Ectodermal cell (in vitro differentiated cells): ENCODE measurements around the gene GPR35. TPM values are rescaled to one million over a fixed set of nuclear protein-coding genes. Genes with fewer than 3 reads are reported as not detected.

Experiments
- H3K27ac ChIP-seq: 2 replicates; pipeline ENCODE4 v1.7.0; 2013; ENCODE audit warnings: mild to moderate bottlenecking, low read depth, low read length; ENCODE audit not compliant: insufficient read depth, poor library complexity, severe bottlenecking
- H3K27me3 ChIP-seq: 2 replicates; pipeline ENCODE4 v1.7.0; 2013; ENCODE audit warnings: mild to moderate bottlenecking, low read length; ENCODE audit not compliant: insufficient read depth, control insufficient read depth, poor library complexity, severe bottlenecking
- H3K36me3 ChIP-seq: one replicate; pipeline ENCODE4 v1.7.0; 2013; ENCODE audit warnings: low read length; ENCODE audit not compliant: control insufficient read depth, insufficient read depth
- H3K4me1 ChIP-seq: one replicate; pipeline ENCODE4 v1.7.0; 2013; ENCODE audit warnings: low read length; ENCODE audit not compliant: control insufficient read depth, insufficient read depth
- H3K4me3 ChIP-seq: 2 replicates; pipeline ENCODE4 v1.7.0; 2013; ENCODE audit warnings: low read depth, low read length, control low read depth; ENCODE audit not compliant: insufficient read depth
- H3K9me3 ChIP-seq: 2 replicates; pipeline ENCODE4 v1.7.0; 2013; ENCODE audit warnings: mild to moderate bottlenecking, low read length, moderate library complexity; ENCODE audit not compliant: control insufficient read depth
- WGBS, 2 experiments: methylation state at CpG; one replicate each; pipeline ENCODE4 v1.1.7; 2013; ENCODE audit warnings: missing lambda C conversion rate in 2 of 2; 5-methylcytosine and 5-hydroxymethylcytosine counted together
- polyA plus RNA-seq, 4 experiments: library from polyadenylated mRNA; stranded (reverse); fragments of 50-300 nt; gene quantifications; one replicate each; pipeline ENCODE4 v1.2.3, GENCODE V29; 2013

Gene GPR35, protein sequence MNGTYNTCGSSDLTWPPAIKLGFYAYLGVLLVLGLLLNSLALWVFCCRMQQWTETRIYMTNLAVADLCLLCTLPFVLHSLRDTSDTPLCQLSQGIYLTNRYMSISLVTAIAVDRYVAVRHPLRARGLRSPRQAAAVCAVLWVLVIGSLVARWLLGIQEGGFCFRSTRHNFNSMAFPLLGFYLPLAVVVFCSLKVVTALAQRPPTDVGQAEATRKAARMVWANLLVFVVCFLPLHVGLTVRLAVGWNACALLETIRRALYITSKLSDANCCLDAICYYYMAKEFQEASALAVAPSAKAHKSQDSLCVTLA
- 1.3 TPM for polyA plus RNA-seq (2013, experiment 1 of 4)
- 1.4 TPM for polyA plus RNA-seq (2013, experiment 2 of 4)
- polyA plus RNA-seq (2013, experiment 3 of 4), result 0.37 TPM
- 1.0 TPM for polyA plus RNA-seq (2013, experiment 4 of 4)

DNA sequence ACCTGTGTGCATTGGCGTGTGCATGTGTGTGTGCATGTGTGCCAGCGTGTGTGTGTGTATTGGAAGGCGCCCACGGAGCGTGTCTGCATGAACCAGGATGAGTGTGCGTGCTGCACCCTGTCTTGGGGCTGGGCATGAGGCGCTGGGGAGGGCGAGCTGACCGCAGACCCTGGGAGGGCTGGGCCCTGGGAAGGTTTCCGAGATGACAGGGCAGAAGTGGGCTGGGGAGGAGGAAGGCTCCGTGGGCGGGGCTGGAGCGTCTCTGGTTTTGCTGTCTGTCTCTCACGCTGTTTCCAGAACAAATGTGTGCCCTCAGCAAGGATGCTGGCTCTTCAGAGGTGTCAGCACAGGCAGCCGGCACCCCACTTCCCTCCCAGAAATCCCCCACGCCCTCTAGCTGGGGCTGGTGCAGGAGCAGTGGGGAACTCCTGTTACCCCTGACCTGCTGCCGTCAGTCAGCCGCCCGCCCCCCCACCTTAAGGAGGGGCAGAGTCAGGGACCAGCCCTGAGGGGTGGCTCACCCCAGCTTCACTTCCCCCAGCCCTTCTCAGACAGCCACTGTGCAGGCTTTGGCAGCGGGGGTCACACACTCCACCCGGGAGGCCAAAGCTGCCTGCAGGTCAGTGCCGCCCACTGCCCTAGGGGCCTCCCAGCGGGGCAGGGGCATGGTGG is at the start of gene GPR35:
Gene GPR35, plus strand, starts transcription at position 531 of the 672 bp plus-strand sequence. CDS start 4,473 bp downstream, outside the sequence.
- H3K27me3 ChIP-seq, result no peaks in the 10 kb centered on the region
- no peak within 1 kb of the TSS for H3K4me3 ChIP-seq

DNA sequence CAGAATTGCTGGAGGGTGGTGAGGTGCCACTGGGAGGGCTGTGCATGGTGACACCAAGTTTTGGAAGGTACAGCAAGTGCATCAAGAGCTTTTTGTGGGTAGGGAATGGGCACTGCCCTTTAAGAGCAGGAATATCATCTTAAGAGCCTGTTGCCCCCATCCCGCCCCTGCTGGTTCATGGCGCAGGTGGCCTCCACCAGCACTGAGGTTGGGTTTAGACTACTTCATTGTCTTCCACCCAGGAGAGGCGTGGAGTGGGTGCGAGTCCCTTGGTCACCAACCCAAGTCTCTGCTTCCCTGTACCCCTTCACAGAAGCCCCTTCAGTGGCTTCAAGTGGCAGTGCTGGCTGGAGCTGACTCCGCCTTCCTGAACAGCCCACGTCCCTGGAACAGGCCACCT is 49.2 kb upstream of the GPR35 start:
- Histone ChIP-seq H3K27ac (no peak overlapping the region), H3K4me1 (no peaks in the 10 kb centered on the region), H3K4me3 (no peak overlapping the region), H3K27me3 (peaks cover 2% of the 10 kb centered on the region), H3K36me3 (no peaks in the 10 kb centered on the region), H3K9me3 (no peaks in the 10 kb centered on the region)
- WGBS, 2 experiments, result 83% methylated on average over 6 of the region's 6 CpGs

More for the DNA sequence above, at the start of gene GPR35:
- H3K9me3 ChIP-seq, result no peaks in the 10 kb centered on the region
- no peak within 1 kb of the TSS for H3K27ac ChIP-seq
- H3K36me3 ChIP-seq, result no peaks in the 10 kb centered on the region
- 76 to 77% methylated on average over 23 of the region's 23 CpGs for WGBS, 2 experiments
- H3K4me1 ChIP-seq, result peaks cover 9% of the 10 kb centered on the region

DNA sequence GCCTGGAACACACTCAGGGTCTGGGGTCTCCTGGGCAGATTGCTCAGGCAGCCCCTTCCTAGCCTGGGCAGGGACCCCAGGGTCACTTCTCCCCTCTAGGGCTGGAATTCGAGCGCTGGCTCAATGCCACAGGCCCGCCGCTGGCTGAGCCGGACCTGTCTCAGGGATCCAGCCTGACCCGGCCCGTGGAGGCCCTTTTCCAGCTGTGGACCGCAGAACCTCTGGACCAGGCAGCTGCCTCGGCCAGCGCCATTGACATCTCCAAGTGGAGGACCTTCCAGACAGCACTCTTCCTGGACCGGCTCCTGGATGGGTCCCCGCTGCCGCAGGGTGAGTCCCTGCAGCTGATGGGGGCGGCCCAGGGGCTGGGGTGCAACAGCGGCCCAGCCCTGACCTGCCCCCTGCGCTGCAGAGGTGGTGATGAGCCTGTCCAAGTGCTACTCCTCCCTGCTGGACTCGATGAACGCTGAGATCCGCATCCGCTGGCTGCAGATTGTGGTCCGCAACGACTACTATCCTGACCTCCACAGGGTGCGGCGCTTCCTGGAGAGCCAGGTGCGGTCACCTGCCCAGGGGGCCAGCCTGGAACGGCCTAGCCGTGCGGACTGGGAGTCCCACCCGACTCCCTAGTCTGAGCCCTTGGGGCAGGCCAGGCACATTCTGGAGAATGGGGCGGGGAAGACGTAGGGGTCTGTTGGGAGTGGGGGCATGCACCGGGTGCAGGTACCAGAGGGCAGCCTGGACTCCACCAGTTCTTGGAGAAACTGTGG is 48.7 kb upstream of the GPR35 start:
- no peak overlapping the region for H3K27ac ChIP-seq
- no peaks in the 10 kb centered on the region for H3K9me3 ChIP-seq
- H3K36me3 ChIP-seq, result no peaks in the 10 kb centered on the region
- H3K4me1 ChIP-seq, result no peaks in the 10 kb centered on the region
- WGBS, 2 experiments, result 95 to 96% methylated on average over 32 of the region's 32 CpGs
- no peak overlapping the region for H3K4me3 ChIP-seq
- no peaks in the 10 kb centered on the region for H3K27me3 ChIP-seq

DNA sequence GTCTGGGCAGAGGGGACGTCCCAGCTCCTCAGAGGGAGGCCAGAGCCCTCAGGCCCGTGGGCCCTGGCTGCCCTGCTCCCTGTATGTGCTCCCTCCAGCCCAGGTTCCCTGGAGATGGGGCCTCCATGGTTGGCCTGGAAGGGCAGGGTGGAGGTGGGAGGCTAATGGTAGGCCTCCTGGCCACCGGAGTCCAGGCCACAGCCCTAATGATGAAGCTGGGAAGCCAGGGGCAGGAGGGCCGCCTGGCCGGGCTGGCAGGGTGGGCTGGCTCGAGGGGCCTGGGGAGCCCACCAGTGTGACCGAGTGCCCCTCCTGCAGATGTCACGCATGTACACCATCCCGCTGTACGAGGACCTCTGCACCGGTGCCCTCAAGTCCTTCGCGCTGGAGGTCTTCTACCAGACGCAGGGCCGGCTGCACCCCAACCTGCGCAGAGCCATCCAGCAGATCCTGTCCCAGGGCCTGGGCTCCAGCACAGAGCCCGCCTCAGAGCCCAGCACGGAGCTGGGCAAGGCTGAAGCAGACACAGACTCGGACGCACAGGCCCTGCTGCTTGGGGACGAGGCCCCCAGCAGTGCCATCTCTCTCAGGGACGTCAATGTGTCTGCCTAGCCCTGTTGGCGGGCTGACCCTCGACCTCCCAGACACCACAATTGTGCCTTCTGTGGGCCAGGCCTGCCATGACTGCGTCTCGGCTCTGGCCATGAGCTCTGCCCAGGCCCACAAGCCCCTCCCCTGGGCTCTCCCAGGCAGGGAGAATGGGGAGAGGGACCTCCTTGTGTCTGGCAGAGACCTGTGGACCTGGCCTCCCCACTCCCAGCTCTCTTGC is 47.8 kb upstream of the GPR35 start:
- no peak overlapping the region for H3K27ac ChIP-seq
- no peaks in the 10 kb centered on the region for H3K36me3 ChIP-seq
- no peaks in the 10 kb centered on the region for H3K9me3 ChIP-seq
- 94% methylated on average over 26 of the region's 26 CpGs for WGBS, 2 experiments
- H3K27me3 ChIP-seq, result no peaks in the 10 kb centered on the region
- H3K4me3 ChIP-seq, result no peak overlapping the region
- no peaks in the 10 kb centered on the region for H3K4me1 ChIP-seq

DNA sequence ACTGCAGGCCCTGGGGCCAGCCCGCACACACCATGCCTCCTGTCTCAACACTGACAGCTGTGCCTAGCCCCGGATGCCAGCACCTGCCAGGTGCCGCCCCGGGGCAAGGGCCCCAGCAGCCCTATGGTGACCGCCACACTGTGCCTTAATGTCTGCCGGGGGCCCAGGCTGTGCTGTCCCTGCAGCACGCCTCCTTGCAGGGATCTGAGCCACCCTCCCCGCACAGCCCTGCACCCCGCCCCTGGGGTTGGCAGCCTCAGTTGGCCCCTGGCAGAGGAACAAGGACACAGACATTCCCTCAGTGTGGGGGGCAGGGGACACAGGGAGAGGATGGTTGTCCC is 47.2 kb upstream of the GPR35 start:
- Histone ChIP-seq H3K9me3 (no peaks in the 10 kb centered on the region), H3K27ac (no peak overlapping the region), H3K4me1 (no peaks in the 10 kb centered on the region), H3K36me3 (no peaks in the 10 kb centered on the region), H3K27me3 (no peaks in the 10 kb centered on the region), H3K4me3 (no peak overlapping the region)
- 92 to 94% methylated on average over 9 of the region's 9 CpGs for WGBS, 2 experiments

DNA sequence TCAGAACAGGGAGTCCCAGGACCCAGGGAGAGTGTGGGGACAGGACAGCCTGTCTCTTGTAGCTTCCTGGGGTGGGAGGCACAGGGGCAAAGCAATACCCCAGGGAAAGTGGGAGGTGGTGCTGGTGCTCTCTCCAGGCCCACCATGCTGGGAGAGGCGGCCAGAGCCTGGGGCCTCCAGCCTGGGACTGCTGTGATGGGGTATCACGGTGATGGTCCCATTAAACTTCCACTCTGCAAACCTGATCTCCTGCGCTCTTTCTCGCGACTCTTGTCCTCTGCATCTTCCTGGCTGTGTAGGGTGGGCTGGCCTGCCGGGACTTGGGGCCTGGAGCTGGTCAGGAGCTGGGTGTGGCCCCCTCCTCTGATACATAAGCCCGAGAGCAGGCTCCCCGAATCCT is 46.8 kb upstream of the GPR35 start:
- Histone ChIP-seq H3K27ac (no peak overlapping the region), H3K27me3 (no peaks in the 10 kb centered on the region), H3K4me1 (no peaks in the 10 kb centered on the region), H3K36me3 (no peaks in the 10 kb centered on the region), H3K4me3 (no peak overlapping the region), H3K9me3 (no peaks in the 10 kb centered on the region)
- 91 to 93% methylated on average over 8 of the region's 8 CpGs for WGBS, 2 experiments

DNA sequence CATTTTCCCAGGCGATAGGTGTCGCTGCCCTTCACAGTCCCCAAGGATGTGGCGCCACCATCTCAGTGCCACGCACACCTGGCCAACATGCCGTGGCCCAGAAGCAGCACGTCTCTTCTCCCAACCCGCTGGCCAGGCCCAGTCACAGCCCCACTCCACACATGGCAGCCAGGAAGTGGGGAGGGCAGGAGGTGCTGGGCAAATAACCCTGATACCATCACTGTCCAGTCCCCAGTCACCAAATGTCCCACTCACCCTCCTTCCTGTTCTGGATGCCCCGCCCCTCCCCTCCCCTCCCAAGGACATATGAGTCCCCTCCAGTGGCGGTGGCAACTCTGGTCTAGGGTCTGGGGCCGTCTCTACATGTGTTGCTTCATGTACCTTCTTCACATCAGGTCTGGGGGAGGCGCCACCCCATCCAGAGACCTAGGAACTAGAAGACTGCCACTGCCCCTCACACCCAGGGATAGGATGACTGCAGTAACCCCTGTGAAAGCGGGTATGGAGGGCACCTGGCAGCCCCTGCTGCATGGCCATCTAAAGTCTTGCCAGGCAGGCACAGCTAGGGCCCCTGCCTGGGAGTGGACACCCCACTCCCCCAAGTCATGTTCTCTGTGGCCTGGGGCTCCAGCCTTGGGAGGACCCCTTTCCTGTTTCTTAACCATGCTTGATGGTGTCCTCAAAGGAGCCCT is 46.1 kb upstream of the GPR35 start:
- Histone ChIP-seq H3K27me3 (no peaks in the 10 kb centered on the region), H3K4me1 (no peaks in the 10 kb centered on the region), H3K36me3 (no peaks in the 10 kb centered on the region), H3K4me3 (no peak overlapping the region), H3K9me3 (no peaks in the 10 kb centered on the region), H3K27ac (no peak overlapping the region)
- WGBS, 2 experiments, result 93 to 94% methylated on average over 12 of the region's 12 CpGs

DNA sequence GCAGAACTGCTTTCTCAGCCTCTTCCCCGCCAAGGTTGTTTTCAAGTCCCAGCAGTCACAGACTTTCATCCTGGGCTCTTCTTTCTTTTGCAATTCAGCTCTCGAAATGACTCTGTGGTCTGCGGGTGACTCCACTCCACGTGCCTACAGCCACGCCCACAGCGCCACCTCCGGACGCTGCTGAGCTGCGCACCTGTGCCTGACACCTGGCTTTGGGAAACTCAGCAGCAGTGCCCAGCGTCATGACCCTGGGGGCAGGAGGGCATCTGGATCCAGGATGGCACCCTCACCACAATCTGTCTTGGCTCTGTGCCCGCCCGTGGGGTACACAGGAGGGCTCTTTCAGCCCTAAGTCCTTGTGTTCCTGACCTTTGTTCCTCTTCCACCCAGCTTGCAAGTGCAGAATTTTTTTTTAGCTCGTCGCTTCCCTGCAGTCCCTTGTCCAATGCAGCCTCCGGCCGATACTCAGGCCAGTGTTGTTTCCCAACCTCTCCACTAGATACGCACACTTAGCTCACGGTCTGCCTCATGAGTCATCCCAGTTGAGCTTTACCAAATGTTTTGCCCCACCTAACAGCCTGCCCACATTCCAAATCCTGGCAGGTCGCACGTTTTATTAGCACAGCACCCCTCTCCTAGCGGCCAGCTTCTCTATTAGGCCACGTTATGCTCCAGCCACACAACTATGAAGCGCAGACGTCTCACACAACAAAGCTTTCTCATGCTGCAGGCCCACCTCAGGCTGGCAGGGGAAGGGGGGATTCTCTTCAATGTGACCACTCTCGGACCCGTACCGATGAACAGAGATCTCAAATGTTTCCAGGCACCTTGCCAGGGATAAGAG is 45.3 kb upstream of the GPR35 start:
- Histone ChIP-seq H3K9me3 (no peaks in the 10 kb centered on the region), H3K27me3 (no peaks in the 10 kb centered on the region), H3K27ac (no peak overlapping the region), H3K4me3 (no peak overlapping the region), H3K4me1 (peaks cover 7% of the 10 kb centered on the region), H3K36me3 (no peaks in the 10 kb centered on the region)
- 87 to 90% methylated on average over 27 of the region's 27 CpGs for WGBS, 2 experiments

DNA sequence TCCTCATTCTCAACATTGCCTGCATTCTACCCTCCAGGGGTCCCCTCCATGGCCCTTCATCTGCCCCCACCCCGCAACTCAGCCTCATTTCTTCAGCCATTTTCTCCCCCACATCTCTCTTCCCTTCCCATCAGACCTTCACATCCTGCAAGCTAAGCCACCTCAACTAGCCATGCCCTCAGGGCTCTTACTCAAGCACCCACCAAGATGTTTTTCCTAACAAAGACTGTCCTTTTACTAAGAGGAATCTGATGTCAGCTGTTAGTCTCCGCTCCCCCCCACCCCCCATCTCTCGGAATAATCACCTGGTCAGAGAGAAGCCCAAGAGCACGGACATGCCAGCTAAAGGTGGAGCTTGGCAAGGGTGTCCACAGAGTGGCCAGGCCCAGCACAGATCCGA is 43.5 kb upstream of the GPR35 start:
- WGBS, 2 experiments, result 81 to 86% methylated on average over 5 of the region's 5 CpGs
- no peaks in the 10 kb centered on the region for H3K36me3 ChIP-seq
- no peaks in the 10 kb centered on the region for H3K9me3 ChIP-seq

More for the DNA sequence above, 43.5 kb upstream of the GPR35 start:
- Histone ChIP-seq H3K27me3 (no peaks in the 10 kb centered on the region), H3K27ac (no peak overlapping the region), H3K4me1 (peaks cover 14% of the 10 kb centered on the region), H3K4me3 (no peak overlapping the region)
